ENCODE results near the gene VASP. TPM values are rescaled to one million over a fixed set of nuclear protein-coding genes. Genes with fewer than 3 reads are reported as not detected.
A peak's percentile ranks its signal among the peaks of the same experiment; 100 is the strongest.

Gene VASP
- total RNA-seq, 6 experiments from 2014 or later: 19.4 to 64.1 (median 30.6) TPM

- Histone ChIP-seq H3K36me3 (no peaks in the 10 kb centered on the region), H3K4me1 (peaks cover 0 to 23% (median 0%) of the 10 kb centered on the region in 4 donors), H3K27me3 (no peaks in the 10 kb centered on the region), H3K9me3 (no peaks in the 10 kb centered on the region), H3K27ac (no peak overlapping the region), H3K4me3 (no peak overlapping the region)
- TF ChIP-seq CTCF (IDR thresholded peaks at IDR 0.05) (no peak), POLR2A (IDR thresholded peaks at IDR 0.05) (no peak)
- ATAC-seq: no peak
- no peak for DNase-seq
- WGBS (ENCODE audit: insufficient coverage, low coverage, low lambda C conversion rate, missing lambda C conversion rate): 59% methylated on average over 5 of the region's 5 CpGs
- intact Hi-C loops (cut with DNase I): no loop called here
Measured at GRCh38 chr19:45502111-45502510, 5.2 kb upstream of the VASP start.

GRCh38 chr19:45503909-45504308 is 3.4 kb upstream of the VASP start:
- TF ChIP-seq CTCF (IDR thresholded peaks at IDR 0.05): no peak
- no peak for TF ChIP-seq POLR2A (IDR thresholded peaks at IDR 0.05)
- 79% methylated on average over 9 of the region's 9 CpGs for WGBS (ENCODE audit: insufficient coverage, low coverage, low lambda C conversion rate, missing lambda C conversion rate)
- ATAC-seq: no peak
- Histone ChIP-seq H3K36me3 (no peaks in the 10 kb centered on the region), H3K4me3 (no peak overlapping the region), H3K4me1 (peaks cover 0 to 17% (median 0%) of the 10 kb centered on the region in 4 donors), H3K9me3 (no peaks in the 10 kb centered on the region), H3K27me3 (no peaks in the 10 kb centered on the region), H3K27ac (no peak overlapping the region)
- no peak for DNase-seq
- intact Hi-C loops (cut with DNase I): no loop called here

GRCh38 chr19:45505151-45505995 is 1.9 kb upstream of the VASP start:
- Histone ChIP-seq H3K4me3 (peak overlapping the region in 1 of 3 donors; percentile 99), H3K27me3 (no peaks in the 10 kb centered on the region), H3K9me3 (no peaks in the 10 kb centered on the region), H3K36me3 (no peaks in the 10 kb centered on the region), H3K4me1 (peaks cover 0 to 15% (median 5%) of the 10 kb centered on the region in 4 donors), H3K27ac (peak overlapping the region; percentile 85 to 92 (median 90))
- TF ChIP-seq CTCF (IDR thresholded peaks at IDR 0.05) (no peak), POLR2A (IDR thresholded peaks at IDR 0.05) (no peak)
- intact Hi-C loops (cut with DNase I): no loop called here
- ATAC-seq: no peak
- DNase-seq: no peak
- 64% methylated on average over 5 of the region's 8 CpGs for WGBS (ENCODE audit: insufficient coverage, low coverage, low lambda C conversion rate, missing lambda C conversion rate)

- Histone ChIP-seq H3K9me3 (no peaks in the 10 kb centered on the region), H3K27ac (peak overlapping the region; percentile 85 to 92 (median 90)), H3K4me1 (peaks cover 0 to 15% (median 7%) of the 10 kb centered on the region in 4 donors), H3K27me3 (no peaks in the 10 kb centered on the region), H3K36me3 (no peaks in the 10 kb centered on the region), H3K4me3 (peak overlapping the region; percentile 99 to 100 (median 100))
- intact Hi-C loops (cut with DNase I): no loop called here
- TF ChIP-seq CTCF (IDR thresholded peaks at IDR 0.05): no peak
- WGBS (ENCODE audit: insufficient coverage, low coverage, low lambda C conversion rate, missing lambda C conversion rate): 20% methylated on average over 5 of the region's 5 CpGs
- DNase-seq: no peak
- ATAC-seq: no peak
Measured at GRCh38 chr19:45505996-45506245, 1.4 kb upstream of the VASP start.

Measured in right lobe of liver (tissue), 6 donors.